ENCODE measurements around the gene TRPM4.
A peak's percentile ranks its signal among the peaks of the same experiment; 100 is the strongest.

The TRPM4 gene

DNA sequence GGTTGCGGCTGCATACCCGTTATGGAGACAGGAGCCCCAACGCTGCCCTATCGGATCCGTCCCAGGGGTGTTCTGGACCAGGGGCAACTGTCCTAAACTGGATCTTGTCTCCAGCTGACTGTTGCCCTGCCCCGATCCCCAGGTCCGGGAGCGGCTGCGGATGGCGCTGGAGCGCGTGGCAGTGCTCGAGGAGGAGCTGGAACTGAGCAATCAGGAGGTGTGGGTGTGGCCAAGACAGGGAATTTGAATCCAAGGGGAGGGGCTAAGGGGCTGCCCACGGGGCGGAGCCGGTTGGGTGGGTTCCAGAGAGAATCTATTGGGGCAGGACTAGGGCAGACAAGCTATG, 28.4 kb upstream of the TRPM4 start:
- TF ChIP-seq, protein P1, sequence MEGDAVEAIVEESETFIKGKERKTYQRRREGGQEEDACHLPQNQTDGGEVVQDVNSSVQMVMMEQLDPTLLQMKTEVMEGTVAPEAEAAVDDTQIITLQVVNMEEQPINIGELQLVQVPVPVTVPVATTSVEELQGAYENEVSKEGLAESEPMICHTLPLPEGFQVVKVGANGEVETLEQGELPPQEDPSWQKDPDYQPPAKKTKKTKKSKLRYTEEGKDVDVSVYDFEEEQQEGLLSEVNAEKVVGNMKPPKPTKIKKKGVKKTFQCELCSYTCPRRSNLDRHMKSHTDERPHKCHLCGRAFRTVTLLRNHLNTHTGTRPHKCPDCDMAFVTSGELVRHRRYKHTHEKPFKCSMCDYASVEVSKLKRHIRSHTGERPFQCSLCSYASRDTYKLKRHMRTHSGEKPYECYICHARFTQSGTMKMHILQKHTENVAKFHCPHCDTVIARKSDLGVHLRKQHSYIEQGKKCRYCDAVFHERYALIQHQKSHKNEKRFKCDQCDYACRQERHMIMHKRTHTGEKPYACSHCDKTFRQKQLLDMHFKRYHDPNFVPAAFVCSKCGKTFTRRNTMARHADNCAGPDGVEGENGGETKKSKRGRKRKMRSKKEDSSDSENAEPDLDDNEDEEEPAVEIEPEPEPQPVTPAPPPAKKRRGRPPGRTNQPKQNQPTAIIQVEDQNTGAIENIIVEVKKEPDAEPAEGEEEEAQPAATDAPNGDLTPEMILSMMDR (IDR thresholded peaks at IDR 0.05; ENCODE audit: borderline replicate concordance, extremely low read depth, low read length, poor library complexity, severe bottlenecking) = no peak
- no peak for TF ChIP-seq EZH2 (IDR thresholded peaks at IDR 0.05; ENCODE audit: borderline replicate concordance, low read depth, low read length, severe bottlenecking)
- no peaks in the 10 kb centered on the region for H3K27me3 ChIP-seq (ENCODE audit: insufficient read depth, low read length, poor library complexity)
- H3K36me3 ChIP-seq (ENCODE audit: insufficient read depth, low read length) = peaks cover 22% of the 10 kb centered on the region
- H3K9me3 ChIP-seq (ENCODE audit: insufficient read depth, low read length, severe bottlenecking) = no peaks in the 10 kb centered on the region
- H4K20me1 ChIP-seq (ENCODE audit: insufficient read depth, low read length) = 0 out of 2 replicates have a peak, but pooled peaks cover under 1% of the 10 kb centered on the region
- peak overlapping the region; percentile 89 for H3K27ac ChIP-seq (ENCODE audit: low read length)
- no peak overlapping the region for H2AFZ ChIP-seq (ENCODE audit: low read depth, low read length)
- peak overlapping the region; percentile 96 for H3K4me2 ChIP-seq (ENCODE audit: insufficient read depth, low read length)
- peaks cover 22% of the 10 kb centered on the region for H3K4me1 ChIP-seq (ENCODE audit: insufficient read depth, low read length)
- peak overlapping the region; percentile 47; the same call in 1 of the 2 replicates for H3K9ac ChIP-seq (ENCODE audit: low read depth, low read length)
- ATAC-seq (ENCODE audit: insufficient read depth, low read depth) (no peak), DNase-seq (no peak)
- H3K79me2 ChIP-seq (ENCODE audit: insufficient read depth, low read length) = peaks cover 10% of the 10 kb centered on the region
- peak overlapping the region in 1 of 2 experiments; percentile 80; a peak in 2 of 4 replicates for H3K4me3 ChIP-seq (ENCODE audit: low read depth in 1 of 2, low read length in 2 of 2)

DNA sequence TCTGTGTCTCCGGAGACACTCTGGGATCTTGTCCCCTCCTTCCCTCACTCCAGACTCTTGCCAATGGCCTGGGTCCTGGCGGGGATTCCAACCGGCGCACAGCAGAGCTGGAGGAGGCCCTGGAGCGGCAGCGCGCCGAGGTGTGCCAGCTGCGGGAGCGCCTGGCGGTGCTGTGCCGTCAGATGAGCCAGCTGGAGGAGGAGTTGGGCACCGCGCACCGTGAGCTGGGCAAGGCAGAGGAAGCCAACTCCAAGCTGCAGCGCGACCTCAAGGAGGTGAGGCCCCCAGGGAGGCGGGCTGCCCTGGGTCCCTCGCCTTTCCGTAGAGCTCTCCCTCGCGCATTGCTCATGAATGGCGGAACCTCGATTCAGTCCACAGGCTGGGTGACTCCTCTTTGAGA, 27.3 kb upstream of the TRPM4 start:
- DNase-seq (no peak), ATAC-seq (ENCODE audit: insufficient read depth, low read depth) (no peak)
- Histone ChIP-seq H2AFZ (ENCODE audit: low read depth, low read length) (no peak overlapping the region), H3K4me1 (ENCODE audit: insufficient read depth, low read length) (peaks cover 22% of the 10 kb centered on the region), H3K9me3 (ENCODE audit: insufficient read depth, low read length, severe bottlenecking) (no peaks in the 10 kb centered on the region), H3K27ac (ENCODE audit: low read length) (no peak overlapping the region), H3K27me3 (ENCODE audit: insufficient read depth, low read length, poor library complexity) (no peaks in the 10 kb centered on the region), H3K36me3 (ENCODE audit: insufficient read depth, low read length) (peaks cover 33% of the 10 kb centered on the region), H4K20me1 (ENCODE audit: insufficient read depth, low read length) (peaks cover 3% of the 10 kb centered on the region; the same call in 1 of the 2 replicates), H3K9ac (ENCODE audit: low read depth, low read length) (no peak overlapping the region), H3K79me2 (ENCODE audit: insufficient read depth, low read length) (peaks cover 10% of the 10 kb centered on the region), H3K4me2 (ENCODE audit: insufficient read depth, low read length) (no peak overlapping the region), H3K4me3 (ENCODE audit: low read depth in 1 of 2, low read length in 2 of 2) (no peak overlapping the region)
- no peak for TF ChIP-seq EZH2 (IDR thresholded peaks at IDR 0.05; ENCODE audit: borderline replicate concordance, low read depth, low read length, severe bottlenecking)
- TF ChIP-seq, protein P1 (IDR thresholded peaks at IDR 0.05; ENCODE audit: borderline replicate concordance, extremely low read depth, low read length, poor library complexity, severe bottlenecking) = no peak

DNA sequence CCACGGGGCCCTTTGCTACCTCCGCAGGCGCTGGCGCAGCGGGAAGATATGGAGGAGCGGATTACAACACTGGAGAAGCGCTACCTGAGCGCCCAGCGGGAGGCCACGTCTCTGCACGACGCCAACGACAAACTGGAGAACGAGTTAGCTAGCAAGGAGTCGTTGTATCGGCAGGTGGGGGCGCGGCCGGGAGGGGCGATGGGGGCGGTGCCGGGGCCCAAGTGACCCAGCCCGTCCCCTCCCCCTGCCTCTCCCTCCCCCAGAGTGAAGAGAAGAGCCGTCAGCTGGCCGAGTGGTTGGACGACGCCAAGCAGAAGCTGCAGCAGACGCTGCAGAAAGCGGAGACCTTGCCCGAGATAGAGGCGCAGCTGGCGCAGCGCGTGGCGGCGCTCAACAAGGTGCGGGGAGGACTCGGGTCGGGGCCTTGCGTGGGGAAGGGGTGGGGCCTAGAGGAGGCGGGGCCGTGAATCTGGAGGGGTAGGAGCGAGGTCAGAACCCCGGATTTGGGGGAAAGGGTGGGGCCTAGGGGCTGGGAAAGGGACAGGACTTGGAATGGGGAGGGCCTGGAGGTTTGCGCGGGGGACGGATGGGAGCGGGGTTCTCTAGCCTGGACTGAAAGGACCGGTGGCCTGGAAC, 24.5 kb upstream of the TRPM4 start:
- Histone ChIP-seq H3K4me3 (ENCODE audit: low read depth in 1 of 2, low read length in 2 of 2) (no peak overlapping the region), H3K79me2 (ENCODE audit: insufficient read depth, low read length) (peaks cover 10% of the 10 kb centered on the region), H3K9me3 (ENCODE audit: insufficient read depth, low read length, severe bottlenecking) (no peaks in the 10 kb centered on the region), H3K4me1 (ENCODE audit: insufficient read depth, low read length) (peaks cover 16% of the 10 kb centered on the region), H3K4me2 (ENCODE audit: insufficient read depth, low read length) (no peak overlapping the region), H3K36me3 (ENCODE audit: insufficient read depth, low read length) (peaks cover 49% of the 10 kb centered on the region), H3K27ac (ENCODE audit: low read length) (no peak overlapping the region), H3K27me3 (ENCODE audit: insufficient read depth, low read length, poor library complexity) (no peaks in the 10 kb centered on the region), H2AFZ (ENCODE audit: low read depth, low read length) (no peak overlapping the region), H3K9ac (ENCODE audit: low read depth, low read length) (no peak overlapping the region), H4K20me1 (ENCODE audit: insufficient read depth, low read length) (peaks cover 3% of the 10 kb centered on the region; the same call in 1 of the 2 replicates)
- DNase-seq (no peak), ATAC-seq (ENCODE audit: insufficient read depth, low read depth) (no peak)
- TF ChIP-seq, protein P1 (IDR thresholded peaks at IDR 0.05; ENCODE audit: borderline replicate concordance, extremely low read depth, low read length, poor library complexity, severe bottlenecking) = no peak
- no peak for TF ChIP-seq EZH2 (IDR thresholded peaks at IDR 0.05; ENCODE audit: borderline replicate concordance, low read depth, low read length, severe bottlenecking)

All from DND-41 (cell line).